Testis (tissue), 3 donors: Measurements from ENCODE around the gene MICAL1. TPM values are rescaled to one million over a fixed set of nuclear protein-coding genes. Genes with fewer than 3 reads are reported as not detected.

ENCODE experiments used
- DNase-seq: peaks from one replicate; pipeline ENCODE4 v3.0.0-alpha.2; 2019
- H3K27ac ChIP-seq, 2 donors: fragments of 200-600 bp; sonication (generic); one replicate each; pipeline ENCODE4 v1.5.1; 2019
- H3K27me3 ChIP-seq: fragments of 200-600 bp; sonication (generic); one replicate; pipeline ENCODE4 v1.5.1; 2019
- H3K36me3 ChIP-seq: fragments of 200-600 bp; sonication (generic); one replicate; pipeline ENCODE4 v1.5.1; 2017; ENCODE audit warnings: low read depth; ENCODE audit errors: missing control alignments
- H3K4me1 ChIP-seq: fragments of 200-600 bp; sonication (generic); one replicate; pipeline ENCODE4 v1.5.1; 2019
- H3K4me3 ChIP-seq, 2 donors: fragments of 200-600 bp; sonication (generic); one replicate each; pipeline ENCODE4 v1.5.1; 2017 to 2019
- H3K9me3 ChIP-seq: fragments of 200-600 bp; sonication (generic); one replicate; pipeline ENCODE4 v1.5.1; 2017
- CTCF ChIP-seq, 3 experiments: fragments of 450-650 bp in 2 of 3; fragments of 200-600 bp in 1 of 3; sonication (generic) in 1 of 3; IDR thresholded peaks; one replicate each; pipeline ENCODE4 v1.5.1; 2016 to 2019; ENCODE audit warnings: antibody characterized with exemption in 3 of 3, mild to moderate bottlenecking in 2 of 3, moderate library complexity in 1 of 3
- POLR2A ChIP-seq: fragments of 450-650 bp; IDR thresholded peaks from one replicate; pipeline ENCODE4 v1.6.1; 2017; ENCODE audit warnings: antibody characterized with exemption, mild to moderate bottlenecking, moderate library complexity
- WGBS, 2 donors: methylation state at CpG; one replicate each; pipeline ENCODE4 v1.1.5; 2018; 5-methylcytosine and 5-hydroxymethylcytosine counted together
- intact Hi-C: fragments of 100-400 bp; cut with DNase I; formaldehyde crosslinking; loops from one replicate; pipeline ENCODE4 v1.15.1; 2023; ENCODE audit warnings: low total_unique reads
- polyA plus RNA-seq: library from polyadenylated mRNA; stranded (reverse); fragments of 350-450 nt; fragmentation: Illumina TruSeq; extraction: RNeasy Lipid Tissue Mini Kit (QIAGEN cat#74804); gene quantifications from one replicate; pipeline ENCODE4 v1.2.3, GENCODE V29; 2014; ENCODE audit warnings: low read depth, low replicate concordance; ENCODE audit not compliant: insufficient read depth
- total RNA-seq, 2 donors: library from RNA; depleted of rRNA; stranded (reverse); fragments of >200 nt; gene quantifications; one replicate each; pipeline ENCODE4 v1.2.3, GENCODE V29; 2016

Gene MICAL1
- total and polyA plus RNA-seq, 3 donors from 2014 or later = 34.6 to 61.9 (median 50.3) TPM

- Histone ChIP-seq H3K36me3 (no peaks in the 10 kb centered on the region), H3K4me1 (peaks cover 3% of the 10 kb centered on the region), H3K9me3 (no peaks in the 10 kb centered on the region), H3K27ac (no peak overlapping the region), H3K4me3 (no peak overlapping the region), H3K27me3 (no peaks in the 10 kb centered on the region)
- no peak for DNase-seq
- intact Hi-C loops = no loop called here
- 89 to 96% methylated on average over 3 of the region's 3 CpGs for WGBS, 2 donors
- no peak for TF ChIP-seq CTCF (IDR thresholded peaks at IDR 0.05)
- TF ChIP-seq POLR2A = no peak
Observed at GRCh38 chr6:109473120-109473519, 17.5 kb upstream of the MICAL1 start.

DNA sequence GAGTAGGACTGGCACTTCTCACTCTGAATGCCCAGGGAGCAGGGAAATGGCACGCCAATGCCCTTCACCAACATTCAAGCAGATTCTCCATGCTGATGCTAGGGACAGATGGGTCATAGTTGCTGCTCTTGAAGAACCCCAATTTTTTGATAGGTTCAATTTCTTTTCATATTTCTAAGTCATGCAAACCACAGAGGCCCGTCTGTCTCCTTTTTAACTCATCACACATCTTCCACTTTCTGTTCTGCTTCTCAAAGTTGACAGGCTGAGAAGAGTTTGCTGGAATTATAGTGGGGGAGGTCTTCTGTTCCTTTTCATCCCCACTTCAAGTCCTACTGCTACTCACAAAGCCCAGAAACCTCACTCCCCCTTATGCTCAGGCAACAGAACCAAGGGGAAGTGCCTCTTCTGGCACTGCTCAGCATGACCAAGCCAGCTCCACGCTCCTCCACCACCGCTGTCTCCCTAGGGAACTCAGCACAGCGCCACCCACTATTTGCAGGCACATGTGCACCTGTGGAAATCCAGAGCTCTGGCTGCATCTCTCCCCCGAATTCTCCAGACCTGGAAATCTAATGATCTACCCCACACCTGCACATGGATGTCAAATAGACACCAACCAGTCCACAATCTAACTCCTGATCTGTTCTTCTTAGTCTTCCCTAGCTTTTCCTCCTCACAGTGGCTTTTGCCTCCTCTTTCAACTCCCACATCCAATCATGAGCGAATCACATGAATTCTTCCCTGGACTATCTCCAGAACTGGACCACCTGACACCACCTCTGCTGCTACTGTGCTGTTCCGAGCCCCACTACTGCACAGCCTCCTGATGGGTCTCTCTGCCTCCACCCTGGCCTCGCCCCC, 16.8 kb upstream of the MICAL1 start:
- DNase-seq = no peak
- 90 to 94% methylated on average over 9 of the region's 9 CpGs for WGBS, 2 donors
- Histone ChIP-seq H3K36me3 (no peaks in the 10 kb centered on the region), H3K9me3 (no peaks in the 10 kb centered on the region), H3K27ac (no peak overlapping the region), H3K27me3 (no peaks in the 10 kb centered on the region), H3K4me3 (no peak overlapping the region), H3K4me1 (no peaks in the 10 kb centered on the region)
- TF ChIP-seq POLR2A (no peak), CTCF (IDR thresholded peaks at IDR 0.05) (no peak)
- intact Hi-C loops = no loop called here

DNA sequence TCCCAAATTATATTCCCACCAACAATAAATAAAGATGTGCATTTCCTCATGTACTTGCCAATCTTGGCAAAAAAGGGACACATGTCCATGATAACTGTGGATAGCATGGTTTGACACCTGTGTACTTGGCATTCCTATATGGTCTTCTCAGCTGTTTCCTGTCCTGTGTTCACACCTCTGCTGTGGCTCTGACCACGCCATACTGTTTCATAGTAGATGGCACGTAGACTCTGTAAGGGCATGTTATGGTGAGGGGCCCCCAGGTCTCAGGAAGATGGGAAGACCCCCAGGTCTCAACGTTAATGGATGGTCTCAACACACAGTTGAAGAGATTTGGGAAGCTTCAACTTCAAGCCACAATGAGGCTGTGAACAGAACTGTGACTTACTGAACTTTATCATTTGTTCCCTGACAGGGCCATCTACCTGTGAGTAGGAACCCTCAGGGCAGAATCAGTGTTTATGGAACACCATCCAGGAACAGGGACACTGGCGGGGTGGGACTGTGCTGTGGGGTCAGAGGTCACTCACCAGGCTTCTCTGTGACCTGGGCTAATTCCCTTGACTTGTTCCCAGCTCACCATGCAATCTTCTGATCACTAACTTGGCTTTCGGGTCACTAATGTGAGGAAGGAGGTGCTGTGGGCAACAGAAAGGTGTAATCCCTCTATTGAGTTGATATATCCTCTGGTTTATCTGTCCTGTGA, 15.7 kb upstream of the MICAL1 start:
- 87 to 90% methylated on average over 5 of the region's 5 CpGs for WGBS, 2 donors
- TF ChIP-seq CTCF (IDR thresholded peaks at IDR 0.05) (no peak), POLR2A (no peak)
- Histone ChIP-seq H3K4me3 (no peak overlapping the region), H3K27me3 (no peaks in the 10 kb centered on the region), H3K4me1 (no peaks in the 10 kb centered on the region), H3K9me3 (no peaks in the 10 kb centered on the region), H3K27ac (no peak overlapping the region), H3K36me3 (no peaks in the 10 kb centered on the region)
- intact Hi-C loops = no loop called here
- DNase-seq = no peak

- Histone ChIP-seq H3K27ac (no peak overlapping the region), H3K27me3 (no peaks in the 10 kb centered on the region), H3K4me1 (no peaks in the 10 kb centered on the region), H3K36me3 (no peaks in the 10 kb centered on the region), H3K9me3 (no peaks in the 10 kb centered on the region), H3K4me3 (no peak overlapping the region)
- WGBS, 2 donors = 78 to 88% methylated on average over 5 of the region's 5 CpGs
- TF ChIP-seq CTCF (IDR thresholded peaks at IDR 0.05) = no peak
- TF ChIP-seq POLR2A = no peak
- intact Hi-C loops = no loop called here
- DNase-seq = no peak
Observed at GRCh38 chr6:109469591-109470189, 14.1 kb upstream of the MICAL1 start.
